Rectal smooth muscle tissue (tissue), 1 donor: ENCODE measurements around the gene FTO.

Experiments
- H3K27ac ChIP-seq: one replicate; pipeline ENCODE4 v1.7.0; 2013; ENCODE audit warnings: low read depth, low read length, inconsistent platforms
- H3K27me3 ChIP-seq: one replicate; pipeline ENCODE4 v1.7.0; 2013; ENCODE audit warnings: low read length; ENCODE audit not compliant: control insufficient read depth, insufficient read depth
- H3K36me3 ChIP-seq: one replicate; pipeline ENCODE4 v1.7.0; 2013; ENCODE audit warnings: low read length; ENCODE audit not compliant: control insufficient read depth, insufficient read depth
- H3K4me1 ChIP-seq: one replicate; pipeline ENCODE4 v1.7.0; 2013; ENCODE audit warnings: low read length; ENCODE audit not compliant: control insufficient read depth, insufficient read depth
- H3K4me3 ChIP-seq: one replicate; pipeline ENCODE4 v1.7.0; 2013; ENCODE audit warnings: low read length
- H3K9ac ChIP-seq: one replicate; pipeline ENCODE4 v1.7.0; 2013; ENCODE audit warnings: low read length

The FTO gene

DNA sequence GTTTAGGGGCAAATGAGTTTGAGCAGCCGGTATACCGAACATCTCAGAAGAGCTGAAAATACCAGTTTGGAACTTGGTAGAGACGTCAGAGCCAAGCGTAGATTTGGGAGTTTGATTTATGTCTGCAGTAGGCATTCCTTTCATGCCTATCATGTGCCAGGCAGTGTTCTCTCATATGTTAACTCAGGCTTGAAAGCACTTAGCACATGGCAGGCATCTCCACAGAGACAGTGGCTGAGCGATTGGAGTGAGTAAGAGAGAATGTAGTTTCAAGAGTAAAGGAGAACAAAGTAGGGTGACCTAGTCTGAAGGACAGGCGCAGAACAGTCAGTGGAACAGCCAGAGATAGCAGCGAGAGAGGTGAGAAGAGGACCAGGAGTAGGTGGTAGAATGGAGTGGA is 207.0 kb downstream of the FTO start:
- no peak overlapping the region for H3K4me3 ChIP-seq
- no peaks in the 10 kb centered on the region for H3K4me1 ChIP-seq
- H3K27me3 ChIP-seq: no peaks in the 10 kb centered on the region
- H3K27ac ChIP-seq: no peak overlapping the region
- H3K9ac ChIP-seq: no peak overlapping the region
- H3K36me3 ChIP-seq: no peaks in the 10 kb centered on the region

DNA sequence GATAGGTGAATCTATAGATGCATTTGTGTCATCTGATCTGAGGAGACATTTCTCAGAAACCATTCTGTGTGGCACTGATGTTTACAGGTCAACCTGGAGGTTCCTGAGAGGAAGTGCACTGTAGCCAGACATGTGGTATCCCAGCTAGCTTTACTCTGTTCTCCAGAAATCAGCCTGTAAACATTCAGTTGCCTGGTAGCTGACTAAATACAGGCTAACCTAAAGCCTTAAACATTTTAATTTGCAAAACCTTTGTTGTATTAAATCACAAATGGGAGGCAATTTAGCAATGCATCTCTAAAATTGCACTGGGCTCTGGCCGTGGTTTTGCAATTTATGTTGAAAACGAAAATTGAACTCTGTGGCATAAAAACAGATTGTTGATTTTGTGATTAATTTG is 207.6 kb downstream of the FTO start:
- Histone ChIP-seq H3K9ac (no peak overlapping the region), H3K36me3 (no peaks in the 10 kb centered on the region), H3K27ac (no peak overlapping the region), H3K4me1 (no peaks in the 10 kb centered on the region), H3K4me3 (no peak overlapping the region), H3K27me3 (no peaks in the 10 kb centered on the region)

DNA sequence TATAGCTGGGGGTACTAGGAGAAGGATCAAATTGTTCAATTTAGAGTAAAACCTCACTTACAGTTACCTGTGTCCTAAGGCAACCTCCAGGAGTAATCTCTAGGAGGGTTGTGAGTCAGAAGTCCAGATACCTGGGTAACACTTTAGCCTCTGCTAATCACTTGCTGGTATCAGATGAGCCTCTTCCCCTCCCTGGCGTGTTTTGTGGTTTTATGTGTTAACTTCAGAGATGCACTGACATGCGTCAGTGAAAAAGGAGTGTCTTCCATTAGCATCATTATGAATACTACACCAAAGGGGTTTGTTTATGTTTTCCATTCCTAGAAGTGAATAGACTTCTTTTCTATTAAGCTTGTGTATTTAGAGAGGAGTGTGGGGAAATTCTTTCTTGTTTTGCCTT is 208.2 kb downstream of the FTO start:
- Histone ChIP-seq H3K36me3 (no peaks in the 10 kb centered on the region), H3K4me1 (no peaks in the 10 kb centered on the region), H3K27ac (no peak overlapping the region), H3K9ac (no peak overlapping the region), H3K27me3 (no peaks in the 10 kb centered on the region), H3K4me3 (no peak overlapping the region)

DNA sequence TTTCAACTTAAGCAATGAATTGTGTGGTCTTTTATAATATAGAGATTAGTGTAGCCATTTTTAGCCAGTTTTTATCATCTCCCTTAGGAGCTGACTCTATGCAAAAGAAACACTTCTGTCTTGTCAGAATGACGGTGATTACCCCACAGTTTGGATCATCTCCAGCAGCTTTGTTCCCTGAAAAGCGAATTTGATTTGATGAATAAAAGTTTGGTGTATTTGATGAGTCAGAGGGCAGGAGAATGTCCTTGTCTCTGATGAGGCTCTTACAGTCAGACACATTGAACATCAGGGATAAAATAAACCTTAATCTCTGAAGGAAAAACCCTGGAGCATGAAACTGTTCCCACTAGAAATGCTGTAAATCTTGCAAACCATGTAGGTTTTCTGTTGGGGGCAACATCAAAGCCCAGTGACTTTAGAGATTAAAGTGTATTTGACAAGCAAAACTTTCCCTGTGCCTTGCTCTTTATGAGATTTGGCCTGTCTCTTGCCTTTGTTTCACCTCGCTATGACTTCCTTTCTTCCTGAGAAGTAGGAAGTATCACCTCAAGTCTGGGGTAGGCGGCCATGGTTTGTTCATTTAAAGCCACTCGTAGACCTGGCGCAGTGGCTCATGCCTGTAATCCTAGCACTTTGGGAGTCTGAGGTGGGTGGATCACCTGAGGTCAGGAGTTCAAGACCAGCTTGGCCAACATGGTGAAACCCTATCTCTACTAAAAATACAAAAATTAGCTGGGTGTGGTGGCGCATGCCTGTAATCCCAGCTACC is 209.3 kb downstream of the FTO start:
- Histone ChIP-seq H3K9ac (no peak overlapping the region), H3K27ac (no peak overlapping the region), H3K36me3 (no peaks in the 10 kb centered on the region), H3K27me3 (no peaks in the 10 kb centered on the region), H3K4me1 (no peaks in the 10 kb centered on the region), H3K4me3 (no peak overlapping the region)

DNA sequence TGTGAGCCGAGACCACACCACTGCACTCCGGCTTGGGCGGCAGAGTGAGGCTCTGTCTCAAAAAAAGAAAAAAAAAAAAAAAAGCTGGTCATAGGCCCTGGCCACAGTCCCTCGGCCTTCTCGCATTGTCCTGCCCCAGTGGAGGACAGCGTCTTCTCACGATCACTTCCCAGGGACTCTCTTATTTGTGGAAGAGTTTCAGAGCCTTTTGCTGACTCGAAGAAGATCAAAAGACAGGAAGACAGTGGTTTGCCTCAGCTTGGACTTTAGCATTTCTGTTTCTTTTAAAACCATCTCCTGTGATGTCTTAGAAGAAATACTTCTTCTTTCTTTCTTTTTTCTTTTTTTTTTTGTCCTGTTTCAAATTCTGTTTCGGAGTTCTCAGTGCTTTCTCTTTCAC is 210.0 kb downstream of the FTO start:
- Histone ChIP-seq H3K27ac (no peak overlapping the region), H3K4me1 (no peaks in the 10 kb centered on the region), H3K4me3 (no peak overlapping the region), H3K9ac (no peak overlapping the region), H3K27me3 (no peaks in the 10 kb centered on the region), H3K36me3 (no peaks in the 10 kb centered on the region)

DNA sequence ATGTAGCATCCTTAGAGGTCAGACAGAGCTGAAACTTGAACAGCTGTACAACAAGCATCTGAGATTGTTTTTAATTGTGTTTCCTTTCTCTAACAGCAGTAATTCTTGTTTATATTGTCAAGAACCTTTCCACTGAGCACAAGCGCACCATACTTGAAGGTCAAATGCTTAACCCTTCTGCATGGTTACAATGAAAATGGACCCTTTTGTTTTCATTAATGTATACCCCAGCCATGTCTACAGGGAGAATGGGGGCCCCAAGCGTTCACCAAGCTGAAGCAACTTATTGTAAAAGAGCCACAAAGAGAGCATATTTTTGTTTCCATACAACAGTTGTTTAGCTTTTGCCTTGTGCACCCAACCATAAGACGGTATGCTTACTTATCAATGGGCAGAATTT is 210.8 kb downstream of the FTO start:
- H3K4me1 ChIP-seq: no peaks in the 10 kb centered on the region
- no peak overlapping the region for H3K4me3 ChIP-seq
- no peak overlapping the region for H3K9ac ChIP-seq
- no peak overlapping the region for H3K27ac ChIP-seq
- no peaks in the 10 kb centered on the region for H3K36me3 ChIP-seq
- H3K27me3 ChIP-seq: no peaks in the 10 kb centered on the region

DNA sequence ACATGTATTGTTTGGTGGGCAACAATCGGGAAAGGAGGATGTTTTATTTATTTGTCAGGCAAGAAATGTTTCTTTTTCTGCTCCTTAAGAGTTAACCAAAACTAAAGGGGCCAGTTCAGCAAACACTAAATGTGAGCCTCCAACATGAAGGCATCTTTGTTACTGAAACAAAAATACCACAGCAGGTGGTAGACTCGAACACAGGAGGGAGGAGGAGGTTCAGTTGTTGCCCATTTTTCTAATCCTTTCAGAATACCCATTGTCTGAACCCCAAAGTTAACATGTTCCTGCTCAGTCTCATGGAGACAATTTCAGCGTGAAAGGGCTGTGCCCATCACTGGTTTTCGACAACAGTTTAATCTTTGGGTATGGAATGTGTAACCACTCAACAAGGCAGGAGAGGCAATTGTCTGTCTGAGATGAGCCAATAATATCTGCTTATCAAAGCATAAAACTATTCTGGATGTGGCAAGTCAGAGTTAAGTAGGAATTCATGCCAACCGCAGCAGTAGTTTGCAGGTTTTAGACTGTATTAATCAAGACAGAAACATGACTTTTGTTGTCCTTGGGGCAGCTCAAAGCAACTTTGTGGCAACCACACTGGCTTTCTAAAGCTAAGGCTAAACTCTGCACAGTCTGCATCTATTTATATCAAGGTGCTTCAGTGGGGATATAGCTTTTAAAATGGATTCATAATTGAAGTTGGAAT is 211.7 kb downstream of the FTO start:
- no peak overlapping the region for H3K9ac ChIP-seq
- H3K4me1 ChIP-seq: no peaks in the 10 kb centered on the region
- no peaks in the 10 kb centered on the region for H3K36me3 ChIP-seq
- no peaks in the 10 kb centered on the region for H3K27me3 ChIP-seq
- H3K4me3 ChIP-seq: no peak overlapping the region
- no peak overlapping the region for H3K27ac ChIP-seq

DNA sequence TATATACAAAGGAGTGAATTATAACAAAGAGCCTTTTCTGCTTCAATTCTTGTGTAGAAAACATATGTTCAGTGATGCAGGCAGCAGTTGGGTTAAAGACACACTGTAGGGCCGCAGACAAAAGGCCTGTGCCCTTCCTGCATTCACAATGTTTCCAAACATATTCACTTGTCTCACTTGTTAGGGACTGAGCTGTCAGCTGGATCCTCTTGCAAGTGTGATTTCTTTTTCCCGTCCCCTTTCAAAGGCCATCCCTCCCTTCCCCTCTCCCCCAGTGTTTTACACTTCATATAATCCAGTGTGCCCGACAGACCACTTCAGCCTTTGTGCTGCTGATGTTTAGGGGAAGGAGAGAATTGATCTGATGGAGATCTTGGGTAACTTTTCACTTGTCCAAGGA is 217.0 kb downstream of the FTO start:
- Histone ChIP-seq H3K9ac (no peak overlapping the region), H3K27ac (no peak overlapping the region)

DNA sequence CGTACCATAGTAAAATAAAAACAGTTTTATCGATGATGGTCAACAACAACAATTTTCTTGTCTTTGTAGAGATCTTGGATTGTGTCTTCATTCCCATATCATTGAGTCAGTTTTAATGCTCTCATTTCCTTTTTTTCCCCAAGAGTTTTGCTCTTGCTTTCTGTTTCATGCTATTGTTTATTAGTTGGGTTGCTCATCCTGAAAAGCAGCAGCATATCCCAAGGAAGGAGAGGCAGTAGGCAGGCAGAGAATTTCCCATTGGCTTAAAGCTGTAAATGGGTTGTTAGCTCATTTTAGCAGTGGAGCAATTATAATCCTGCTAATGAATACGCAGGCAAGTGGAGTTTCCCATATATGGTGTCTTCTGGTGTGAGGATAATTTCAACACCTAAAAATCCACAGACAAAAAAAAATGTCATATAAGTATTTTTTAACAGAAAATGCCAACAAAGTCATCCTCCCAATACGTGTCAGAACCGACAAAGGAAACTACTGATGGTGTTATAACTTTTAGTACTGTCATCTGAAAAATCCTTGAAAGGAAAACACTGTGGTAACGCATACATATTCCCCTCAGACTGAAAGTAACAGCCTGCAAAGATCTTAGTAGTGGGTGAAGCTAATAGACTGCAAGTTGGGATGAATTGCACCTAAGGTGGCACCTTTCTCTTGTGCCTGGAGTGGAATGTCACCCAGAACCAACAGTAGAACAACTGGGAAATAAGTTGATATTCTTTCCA is 218.3 kb downstream of the FTO start:
- Histone ChIP-seq H3K27me3 (no peaks in the 10 kb centered on the region), H3K27ac (no peak overlapping the region), H3K4me1 (peaks cover 4% of the 10 kb centered on the region), H3K9ac (no peak overlapping the region), H3K36me3 (no peaks in the 10 kb centered on the region), H3K4me3 (no peak overlapping the region)

More for the DNA sequence above, 217.0 kb downstream of the FTO start:
- peaks cover 4% of the 10 kb centered on the region for H3K4me1 ChIP-seq
- no peak overlapping the region for H3K4me3 ChIP-seq
- no peaks in the 10 kb centered on the region for H3K36me3 ChIP-seq
- no peaks in the 10 kb centered on the region for H3K27me3 ChIP-seq

DNA sequence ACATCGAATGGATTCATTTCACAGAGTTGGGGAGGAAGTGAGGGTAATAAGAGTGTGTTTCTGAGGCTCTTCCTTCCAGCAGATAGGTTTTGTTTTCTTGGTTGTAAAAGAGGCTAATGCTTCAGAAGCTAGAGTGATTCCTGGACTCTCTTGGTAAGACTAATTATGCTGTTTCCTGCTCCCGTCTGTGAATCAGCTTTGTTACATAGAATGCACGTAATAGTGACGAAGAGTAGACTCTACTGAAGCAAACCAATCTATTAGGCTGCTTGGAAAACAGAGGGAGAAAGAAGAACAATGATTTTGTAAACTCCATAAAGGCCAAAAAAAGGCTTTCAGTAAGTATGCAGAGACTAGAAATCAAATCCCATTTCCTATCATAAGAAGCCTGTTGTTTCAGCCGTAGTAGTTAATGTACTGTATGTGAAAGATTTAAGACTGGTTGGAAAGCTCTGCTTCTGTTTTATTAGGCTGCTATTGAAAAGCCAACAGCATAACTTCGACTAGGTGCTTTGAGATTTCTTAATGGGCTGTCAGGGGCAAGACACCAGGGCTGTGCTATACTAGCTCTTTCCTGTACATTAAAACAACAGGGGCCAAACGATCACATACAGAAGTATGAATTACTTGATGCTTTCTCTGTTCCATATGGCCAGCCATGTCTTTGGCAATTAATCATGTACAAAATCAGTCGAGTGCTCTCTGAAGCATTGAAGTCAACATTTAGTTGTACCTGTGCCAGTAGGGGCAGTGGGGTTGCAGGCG is 219.0 kb downstream of the FTO start:
- Histone ChIP-seq H3K27ac (no peak overlapping the region), H3K36me3 (no peaks in the 10 kb centered on the region), H3K27me3 (no peaks in the 10 kb centered on the region)

DNA sequence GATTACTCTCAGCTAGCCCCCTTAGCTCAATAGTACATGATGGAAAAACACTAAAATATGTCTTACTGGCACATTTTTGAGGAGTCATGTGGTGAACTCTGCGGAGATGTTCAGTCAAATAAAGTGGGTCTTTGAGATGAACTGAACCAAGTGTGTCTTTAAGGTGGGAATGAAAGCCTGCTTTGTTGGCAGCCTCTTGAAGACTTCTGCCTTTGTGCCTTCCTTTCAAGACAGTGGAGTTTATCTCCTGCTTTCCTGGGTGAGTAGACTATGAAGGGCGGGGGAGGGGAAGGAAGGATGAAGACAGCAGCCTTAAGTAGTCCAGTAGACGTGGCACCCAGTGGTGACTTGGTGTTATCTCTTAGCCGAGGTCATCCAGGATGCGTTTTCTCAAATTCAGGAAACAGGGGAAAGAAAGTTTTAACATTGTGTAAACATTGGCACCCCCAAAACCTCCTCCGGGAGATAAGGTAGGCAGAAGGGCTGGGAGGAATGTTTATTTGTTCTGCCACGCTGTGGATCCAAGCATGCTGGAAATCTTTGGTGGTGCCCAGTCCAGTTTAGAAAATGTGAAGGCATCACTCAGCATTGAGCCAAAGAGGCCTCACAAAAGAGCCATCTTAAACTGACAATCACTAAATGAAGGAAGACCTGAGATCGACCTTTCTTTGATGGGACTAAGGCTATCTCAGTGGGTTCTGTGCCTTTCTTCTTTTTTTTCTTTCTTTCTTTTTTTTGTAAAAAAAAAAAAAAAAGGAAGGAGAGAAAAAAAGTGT is 220.6 kb downstream of the FTO start:
- Histone ChIP-seq H3K4me1 (peaks cover 4% of the 10 kb centered on the region), H3K4me3 (no peak overlapping the region), H3K27me3 (no peaks in the 10 kb centered on the region), H3K27ac (no peak overlapping the region), H3K9ac (no peak overlapping the region), H3K36me3 (no peaks in the 10 kb centered on the region)

More for the DNA sequence above, 219.0 kb downstream of the FTO start:
- Histone ChIP-seq H3K4me3 (no peak overlapping the region), H3K9ac (no peak overlapping the region), H3K4me1 (peaks cover 4% of the 10 kb centered on the region)
